MV-4-11 (cell line): Measurements from ENCODE around the gene RAP1B.
"Not testable (repeated sequence)": the region's sequence is repeated elsewhere in the genome, so short reads cannot be mapped to it uniquely, and the experiment has no call there.

Experiments used
- DNase-seq: peaks from one replicate; lab custom pipeline; 2025; lab: John Stamatoyannopoulos, UW

RAP1B gene

GRCh38 chr12:68633614-68634558, 23.2 kb downstream of the RAP1B start:
- peak; percentile 44 for DNase-seq

DNA sequence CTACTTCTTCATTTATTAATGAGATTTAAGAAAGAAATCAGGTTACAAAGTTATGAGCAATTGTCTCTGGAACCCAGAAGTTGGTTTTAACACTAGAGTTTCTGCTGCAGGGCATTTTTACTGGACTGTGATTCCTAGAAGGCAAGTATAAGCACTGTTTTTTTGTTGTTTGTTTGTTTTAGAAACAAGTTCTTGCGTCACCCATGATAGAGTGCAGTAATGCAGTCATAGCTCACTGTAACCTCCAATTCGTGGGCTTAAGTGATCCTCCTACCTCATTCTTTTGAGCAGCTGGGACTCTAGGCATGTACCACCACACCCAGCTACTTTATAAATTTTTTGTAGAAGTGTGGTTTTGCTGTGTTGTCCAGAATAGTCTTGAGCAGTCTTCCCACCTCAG, 25.6 kb downstream of the RAP1B start:
- DNase-seq, result no peak

DNA sequence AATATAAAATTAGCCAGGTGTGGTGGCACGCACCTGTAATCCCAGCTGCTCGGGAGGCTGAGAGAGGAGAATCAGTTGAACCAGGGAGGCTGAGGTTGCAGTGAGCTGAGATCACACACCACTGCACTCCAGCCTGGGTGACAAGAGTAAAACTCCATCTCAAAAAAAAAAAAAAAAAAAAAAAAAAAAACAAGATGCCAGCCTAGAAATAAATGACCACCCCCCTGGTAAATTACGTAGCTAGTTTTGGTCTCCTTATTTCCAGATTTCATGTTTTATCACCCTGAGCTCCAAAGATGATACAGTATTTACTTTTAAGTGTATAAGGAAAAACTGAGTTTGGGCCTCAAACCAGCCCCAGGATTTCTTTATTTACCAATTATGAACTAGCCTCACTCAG, 26.7 kb downstream of the RAP1B start:
- not testable (repeated sequence) for DNase-seq

GRCh38 chr12:68638171-68638570, 27.5 kb downstream of the RAP1B start:
- DNase-seq, result no peak

DNA sequence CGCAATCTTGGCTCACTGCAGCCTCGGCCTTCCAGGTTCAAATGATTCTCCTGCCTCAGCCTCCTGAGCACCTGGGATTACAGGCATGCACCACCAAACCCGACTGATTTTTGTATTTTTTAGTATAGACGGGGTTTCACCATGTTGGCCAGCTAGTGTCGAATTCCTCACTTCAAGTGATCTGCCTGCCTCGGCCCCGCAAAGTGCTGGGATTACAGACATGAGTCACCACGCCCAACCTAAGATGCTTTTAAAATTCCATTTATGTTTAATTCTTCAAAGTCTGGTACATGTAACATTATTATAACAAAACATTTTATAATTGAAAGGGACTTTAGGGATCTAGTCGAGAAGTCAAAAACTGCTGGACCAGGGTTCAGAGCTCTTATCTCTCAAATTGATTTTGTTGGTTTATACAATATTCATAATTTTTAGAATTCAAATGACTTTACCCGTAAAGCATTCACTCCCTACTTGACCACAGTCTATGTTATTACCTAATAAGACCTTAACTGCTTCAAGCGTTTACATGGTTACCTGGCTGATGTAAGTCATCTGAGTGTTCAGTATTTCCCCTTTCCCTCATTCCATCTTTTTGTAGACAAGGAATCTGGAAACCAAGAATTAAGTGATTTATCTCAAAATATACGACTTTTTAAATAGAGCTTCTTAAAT, 28.2 kb downstream of the RAP1B start:
- no peak for DNase-seq

GRCh38 chr12:68639396-68639767, 28.7 kb downstream of the RAP1B start:
- DNase-seq, result no peak

DNA sequence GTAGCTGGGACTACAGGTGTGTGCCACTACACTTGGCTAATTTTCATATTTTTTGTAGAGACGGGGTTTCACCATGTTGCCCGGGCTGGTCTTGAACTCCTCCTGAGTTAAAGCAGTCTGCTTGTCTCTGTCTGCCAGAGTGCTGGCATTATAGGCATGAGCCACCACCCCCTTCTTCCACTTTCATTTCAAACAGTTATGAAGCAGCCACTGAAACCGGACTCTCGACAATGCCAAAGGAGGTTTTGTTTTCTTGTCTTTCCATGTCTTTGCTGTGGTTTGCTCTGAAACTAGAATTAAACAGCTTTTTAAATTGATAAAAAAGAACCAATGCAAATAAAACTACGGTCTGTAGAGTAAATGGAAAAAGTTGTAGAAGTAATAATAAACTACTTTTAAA, 30.4 kb downstream of the RAP1B start:
- DNase-seq, result peak; percentile 13

DNA sequence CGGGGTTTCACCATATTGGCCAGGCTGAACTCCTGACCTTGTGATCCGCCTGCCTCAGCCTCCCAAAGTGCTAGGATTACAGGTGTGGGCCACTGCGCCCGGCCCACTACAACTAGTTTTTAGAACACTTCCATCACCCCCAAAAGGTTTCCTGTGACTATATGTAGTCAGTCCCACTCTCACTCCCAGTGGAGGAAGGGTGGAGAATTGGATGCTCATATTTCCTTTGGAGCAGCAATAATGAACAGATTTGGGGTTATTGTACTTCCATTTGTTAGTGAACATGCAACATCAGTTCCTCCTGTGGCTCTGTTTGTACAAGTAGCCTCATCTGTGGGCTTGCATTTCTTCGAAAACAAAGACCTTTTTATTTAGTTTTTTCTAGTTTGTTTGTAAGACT, 35.8 kb downstream of the RAP1B start:
- DNase-seq, result no peak

GRCh38 chr12:68647507-68647906, 36.8 kb downstream of the RAP1B start:
- DNase-seq, result no peak

GRCh38 chr12:68648179-68648578, 37.5 kb downstream of the RAP1B start:
- DNase-seq, result no peak

DNA sequence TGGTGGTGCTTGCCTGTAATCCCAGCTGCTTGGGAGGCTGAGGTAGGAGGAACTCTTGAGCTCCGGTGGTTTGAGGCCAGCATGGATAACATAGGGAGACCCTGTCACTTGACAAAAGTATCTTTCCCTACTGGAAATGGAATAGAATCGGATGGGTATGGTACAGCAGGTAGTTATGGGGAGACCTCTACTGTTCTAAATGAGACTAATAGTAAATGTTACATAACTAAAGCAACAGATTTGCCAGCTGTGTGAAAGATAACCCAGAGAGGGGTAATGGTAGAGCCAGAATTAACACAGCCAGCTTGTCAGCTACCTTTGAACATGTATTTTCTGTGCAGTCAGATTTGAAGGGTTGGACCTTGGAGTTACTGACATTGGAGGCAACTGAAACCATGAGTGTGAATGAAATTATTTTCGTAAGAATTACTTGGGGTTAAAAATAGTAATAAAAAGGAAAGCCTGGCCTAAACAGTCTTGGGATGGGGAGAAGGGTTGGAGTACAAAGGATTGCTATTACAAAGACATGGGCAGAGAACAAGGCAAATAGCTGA, 54.4 kb downstream of the RAP1B start:
- no peak for DNase-seq

GRCh38 chr12:68667291-68667690, 56.6 kb downstream of the RAP1B start:
- DNase-seq, result peak; percentile 42

- DNase-seq, result no peak
These were observed 57.2 kb downstream of the RAP1B start for GRCh38 chr12:68667896-68668295.

DNA sequence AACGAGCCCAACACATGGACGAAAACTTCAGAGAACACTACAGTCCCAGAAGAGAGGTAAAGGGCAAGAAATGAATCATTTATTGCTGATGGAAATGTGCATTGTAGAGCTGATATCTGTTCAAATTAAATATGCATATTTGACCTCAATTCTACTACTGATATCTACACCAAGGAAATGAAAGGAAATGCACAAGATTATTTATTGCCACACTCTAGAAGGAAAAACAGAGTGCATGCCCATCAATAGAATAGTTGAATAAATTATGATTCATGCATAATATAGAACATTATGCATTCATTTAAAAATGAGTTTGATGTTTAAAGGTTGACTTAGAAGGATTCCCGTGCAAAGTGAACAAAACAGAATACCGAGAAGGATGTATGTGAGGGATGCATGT, 60.5 kb downstream of the RAP1B start:
- DNase-seq, result no peak

DNA sequence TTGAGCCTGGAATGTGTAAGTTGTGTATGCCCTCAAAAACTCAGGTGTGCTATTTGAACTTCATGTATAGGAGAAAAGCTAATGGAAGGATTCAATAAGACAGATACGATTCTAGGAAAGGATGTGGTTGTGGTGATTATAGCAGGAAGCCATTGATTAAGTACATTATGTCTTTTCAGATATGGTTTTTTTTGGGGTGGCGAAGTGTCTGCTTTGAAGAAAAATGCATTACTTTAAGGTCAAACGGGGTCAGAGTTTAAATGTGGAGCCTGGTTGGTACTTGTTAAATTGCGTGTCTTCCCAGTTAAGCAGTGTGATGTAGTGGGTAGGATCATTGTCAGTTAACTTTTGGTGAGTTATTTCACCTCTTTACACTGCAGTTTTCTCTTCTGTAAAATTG, 63.1 kb downstream of the RAP1B start:
- no peak for DNase-seq

GRCh38 chr12:68674376-68674775, 63.7 kb downstream of the RAP1B start:
- DNase-seq, result no peak

- DNase-seq, result no peak
These were observed 64.6 kb downstream of the RAP1B start for GRCh38 chr12:68675101-68675842.

- DNase-seq, result not testable (repeated sequence)
These were observed 66.2 kb downstream of the RAP1B start for GRCh38 chr12:68676854-68677253.

GRCh38 chr12:68686262-68686594, 75.5 kb downstream of the RAP1B start:
- DNase-seq, result no peak

DNA sequence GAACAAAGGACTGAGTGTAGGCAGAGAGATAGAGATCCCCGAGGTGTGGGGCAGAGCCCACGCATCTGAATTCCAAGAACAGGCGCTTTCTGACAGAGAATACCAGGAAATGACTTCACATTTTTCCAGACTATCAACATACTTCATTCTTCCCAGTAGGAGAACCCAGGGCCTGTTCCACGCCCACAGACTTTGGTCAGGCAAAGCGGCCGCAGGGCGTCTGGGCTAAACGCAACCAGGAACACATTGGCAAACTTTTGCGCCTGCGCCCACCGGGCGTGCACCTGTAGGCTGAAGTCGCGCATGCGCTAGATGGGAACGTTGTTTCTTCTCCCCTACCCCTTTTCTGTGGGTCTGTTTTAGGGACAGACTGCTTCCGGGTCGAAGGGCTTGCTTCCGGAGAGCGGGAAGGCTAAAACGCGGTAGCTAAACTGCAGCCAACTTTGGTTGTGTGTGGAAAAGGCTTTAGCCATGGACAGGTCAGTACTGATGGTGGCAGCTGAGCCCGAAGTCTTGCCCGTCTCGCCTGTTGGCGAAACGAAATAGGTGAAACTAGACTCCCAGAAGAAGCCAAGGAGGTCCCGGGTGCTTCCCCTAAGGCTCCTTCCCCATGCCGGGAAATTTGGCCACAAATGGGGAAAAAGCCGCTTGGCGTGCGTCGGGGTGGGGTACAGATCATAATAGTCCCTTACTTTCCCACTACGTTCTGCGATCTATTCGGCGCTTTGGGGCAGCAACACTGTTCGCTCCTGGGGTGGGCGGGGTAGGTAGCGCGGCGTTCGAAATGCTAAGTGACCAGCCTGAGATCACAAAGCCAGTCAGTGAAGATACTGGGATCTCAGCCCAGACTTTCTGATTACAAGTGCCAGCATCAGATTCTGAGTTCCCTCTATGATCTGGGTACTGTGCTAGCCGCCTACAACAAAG, 76.2 kb downstream of the RAP1B start, which contains the start of gene NUP107:
Gene NUP107, plus strand, starts transcription at position 384 of the 927 bp plus-strand sequence. Its CDS starts 88 bp downstream, at position 472.
- DNase-seq, result peak; percentile 96

DNA sequence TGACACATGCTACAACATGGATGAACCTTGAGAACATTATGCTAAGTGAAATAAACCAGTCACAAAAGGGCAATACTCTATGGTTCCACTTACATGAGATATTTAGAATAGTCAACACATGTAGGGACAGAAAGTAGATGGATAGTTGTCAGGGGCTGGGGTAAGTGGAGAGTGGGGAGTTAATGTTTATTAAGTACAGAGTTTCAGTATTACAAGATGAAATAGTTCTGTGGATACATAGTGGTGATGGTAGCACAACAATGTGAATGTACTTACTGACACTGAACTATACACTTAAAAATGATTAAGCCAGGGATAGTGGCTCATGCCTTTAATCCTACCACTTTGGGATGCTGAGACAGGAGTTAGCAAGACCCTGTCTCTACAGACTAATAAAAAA, 84.8 kb downstream of the RAP1B start:
- DNase-seq, result no peak
